ENCODE data around the gene VGF.

DNA sequence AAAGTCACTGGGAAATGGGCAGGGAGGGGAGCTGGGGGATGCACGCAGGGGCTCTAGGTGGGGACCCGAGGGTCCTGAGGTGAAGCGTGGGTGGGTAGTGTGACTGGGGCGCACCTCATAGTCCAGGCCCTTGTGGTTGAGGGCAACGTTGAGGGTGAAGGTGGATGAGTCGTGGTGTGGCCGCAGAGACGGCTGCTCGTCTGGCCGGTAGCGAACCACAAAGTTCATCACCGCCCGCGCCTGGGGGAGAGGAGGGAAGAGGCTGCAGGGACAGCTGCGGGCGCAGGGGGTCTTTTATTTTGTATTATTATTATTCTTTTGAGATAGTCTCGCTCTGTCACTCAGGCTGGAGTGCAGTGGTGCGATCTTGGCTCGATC, 41.3 kb upstream of the VGF start:
- TF ChIP-seq, protein P1, sequence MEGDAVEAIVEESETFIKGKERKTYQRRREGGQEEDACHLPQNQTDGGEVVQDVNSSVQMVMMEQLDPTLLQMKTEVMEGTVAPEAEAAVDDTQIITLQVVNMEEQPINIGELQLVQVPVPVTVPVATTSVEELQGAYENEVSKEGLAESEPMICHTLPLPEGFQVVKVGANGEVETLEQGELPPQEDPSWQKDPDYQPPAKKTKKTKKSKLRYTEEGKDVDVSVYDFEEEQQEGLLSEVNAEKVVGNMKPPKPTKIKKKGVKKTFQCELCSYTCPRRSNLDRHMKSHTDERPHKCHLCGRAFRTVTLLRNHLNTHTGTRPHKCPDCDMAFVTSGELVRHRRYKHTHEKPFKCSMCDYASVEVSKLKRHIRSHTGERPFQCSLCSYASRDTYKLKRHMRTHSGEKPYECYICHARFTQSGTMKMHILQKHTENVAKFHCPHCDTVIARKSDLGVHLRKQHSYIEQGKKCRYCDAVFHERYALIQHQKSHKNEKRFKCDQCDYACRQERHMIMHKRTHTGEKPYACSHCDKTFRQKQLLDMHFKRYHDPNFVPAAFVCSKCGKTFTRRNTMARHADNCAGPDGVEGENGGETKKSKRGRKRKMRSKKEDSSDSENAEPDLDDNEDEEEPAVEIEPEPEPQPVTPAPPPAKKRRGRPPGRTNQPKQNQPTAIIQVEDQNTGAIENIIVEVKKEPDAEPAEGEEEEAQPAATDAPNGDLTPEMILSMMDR (conservative IDR thresholded peaks at IDR 0.05; ENCODE audit: low read depth, low read length): no peak
- no peak for TF ChIP-seq EZH2 (IDR thresholded peaks at IDR 0.05; ENCODE audit: borderline replicate concordance, low read depth, low read length, poor library complexity, severe bottlenecking)

All from A673 (cell line).